ENCODE data around the gene GJB1. TPM values are rescaled to one million over a fixed set of nuclear protein-coding genes. Genes with fewer than 3 reads are reported as not detected.

GJB1 gene
- total RNA-seq, 1 donor from 2014 or later, result not detected

DNA sequence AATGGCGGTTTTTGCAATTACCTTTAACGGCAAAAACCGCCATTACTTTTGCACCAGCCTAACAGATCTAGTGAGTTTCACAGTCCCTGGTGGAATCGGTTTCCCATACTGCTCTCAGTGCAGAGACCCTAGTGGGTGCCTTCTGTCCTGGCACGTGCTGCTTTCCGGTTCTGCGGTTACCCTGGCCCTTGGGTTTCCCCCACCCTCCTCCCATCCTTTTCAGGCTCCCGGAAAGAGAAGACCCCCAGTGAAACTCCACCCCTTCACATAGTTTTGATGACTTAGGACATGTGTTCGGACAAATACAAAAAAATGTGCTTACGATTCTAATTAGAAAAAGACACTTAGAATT is 41.5 kb upstream of the GJB1 start:
- Mint-ChIP-seq H3K9me3 (no peaks in the 10 kb centered on the region), H3K36me3 (no peaks in the 10 kb centered on the region), H3K4me1 (peaks cover 40% of the 10 kb centered on the region), H3K4me3 (peak overlapping the region; percentile 77), H3K27me3 (ENCODE audit: low read depth) (no peaks in the 10 kb centered on the region), H3K27ac (peak overlapping the region; percentile 98)
- no peak for DNase-seq (ENCODE audit: low spot score in 2 of 2, unreplicated experiment in 2 of 2)
- TF ChIP-seq CTCF (IDR thresholded peaks at IDR 0.05; ENCODE audit: unreplicated experiment), result no peak

DNA sequence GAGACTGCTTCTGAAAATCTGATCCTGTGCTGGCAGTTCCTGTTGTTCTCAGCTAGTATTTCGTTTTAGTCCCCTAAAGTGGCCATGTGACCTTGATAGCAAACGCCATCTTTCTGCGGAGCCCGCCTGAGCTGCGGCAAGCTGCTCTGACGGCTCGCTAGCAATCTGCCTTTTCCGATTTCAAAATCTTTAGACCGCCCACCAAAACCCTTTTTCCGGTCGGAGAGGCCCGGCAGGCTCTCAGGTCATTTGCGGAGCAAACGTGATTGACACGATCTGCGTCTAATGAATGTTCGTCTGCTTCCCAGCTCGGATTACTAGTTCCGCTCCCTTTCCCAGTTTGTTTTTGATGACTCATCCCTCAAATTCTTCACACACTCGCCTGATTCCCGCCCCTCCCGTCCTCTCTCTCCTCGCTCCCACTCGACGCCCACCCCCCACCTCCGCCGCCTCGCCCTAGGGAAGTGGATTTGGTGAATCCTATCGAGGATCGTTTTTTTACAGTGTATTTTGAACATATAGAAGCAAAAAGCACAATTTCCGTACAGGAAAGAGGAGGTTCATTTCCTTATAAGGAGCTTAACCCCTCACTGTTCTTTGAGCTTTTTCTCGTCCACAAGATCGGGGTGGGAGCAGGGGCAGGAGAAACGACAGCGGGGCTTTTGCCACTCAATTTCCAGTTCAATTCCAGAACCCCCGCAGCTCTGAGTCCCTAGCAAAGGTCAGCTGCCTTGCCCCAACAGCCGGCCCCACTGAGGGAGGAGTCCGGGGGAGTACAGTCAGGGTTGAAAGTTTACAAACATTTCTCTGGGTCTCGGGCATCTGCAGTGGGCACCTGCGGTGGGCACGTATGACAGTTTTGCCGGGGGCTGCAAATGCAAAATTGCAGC is 40.9 kb upstream of the GJB1 start:
- Mint-ChIP-seq H3K9me3 (no peaks in the 10 kb centered on the region), H3K4me3 (peak overlapping the region; percentile 77), H3K36me3 (no peaks in the 10 kb centered on the region), H3K27ac (peak overlapping the region; percentile 98), H3K4me1 (peaks cover 39% of the 10 kb centered on the region), H3K27me3 (ENCODE audit: low read depth) (no peaks in the 10 kb centered on the region)
- peak; percentile 56 to 71 for DNase-seq (ENCODE audit: low spot score in 2 of 2, unreplicated experiment in 2 of 2)
- no peak for TF ChIP-seq CTCF (IDR thresholded peaks at IDR 0.05; ENCODE audit: unreplicated experiment)

GRCh38 chrX:71182871-71183270 is 40.2 kb upstream of the GJB1 start:
- peak overlapping the region; percentile 77 for H3K4me3 Mint-ChIP-seq
- H3K27ac Mint-ChIP-seq, result peak overlapping the region; percentile 98
- H3K27me3 Mint-ChIP-seq (ENCODE audit: low read depth), result no peaks in the 10 kb centered on the region
- H3K4me1 Mint-ChIP-seq, result peaks cover 33% of the 10 kb centered on the region
- no peaks in the 10 kb centered on the region for H3K9me3 Mint-ChIP-seq
- DNase-seq (ENCODE audit: low spot score in 2 of 2, unreplicated experiment in 2 of 2), result no peak
- TF ChIP-seq CTCF (IDR thresholded peaks at IDR 0.05; ENCODE audit: unreplicated experiment), result no peak
- H3K36me3 Mint-ChIP-seq, result no peaks in the 10 kb centered on the region

DNA sequence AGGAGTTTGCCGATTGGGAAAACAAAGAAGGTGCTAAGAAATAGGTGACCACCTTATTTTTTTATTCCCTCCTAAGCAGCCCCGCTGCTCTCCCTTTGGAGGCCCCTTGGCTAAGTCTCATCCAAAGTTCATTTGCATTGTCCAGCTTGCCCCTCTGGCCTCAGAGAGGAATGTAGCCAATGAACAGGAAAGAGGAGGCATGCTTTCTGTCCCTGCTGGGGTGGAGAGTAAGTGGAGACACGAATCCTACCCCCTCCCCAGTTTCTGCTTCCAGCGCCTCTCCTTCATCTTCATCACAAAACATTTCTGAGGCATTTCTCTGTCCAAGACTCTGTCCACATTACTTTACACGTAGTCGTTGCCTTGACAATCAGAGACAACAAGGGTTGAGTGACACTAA is 39.7 kb upstream of the GJB1 start:
- H3K36me3 Mint-ChIP-seq, result no peaks in the 10 kb centered on the region
- peak overlapping the region; percentile 98 for H3K27ac Mint-ChIP-seq
- no peaks in the 10 kb centered on the region for H3K27me3 Mint-ChIP-seq (ENCODE audit: low read depth)
- no peak overlapping the region for H3K4me3 Mint-ChIP-seq
- no peak for DNase-seq (ENCODE audit: low spot score in 2 of 2, unreplicated experiment in 2 of 2)
- H3K9me3 Mint-ChIP-seq, result no peaks in the 10 kb centered on the region
- peaks cover 30% of the 10 kb centered on the region for H3K4me1 Mint-ChIP-seq
- TF ChIP-seq CTCF (IDR thresholded peaks at IDR 0.05; ENCODE audit: unreplicated experiment), result no peak

- H3K9me3 Mint-ChIP-seq, result no peaks in the 10 kb centered on the region
- H3K27ac Mint-ChIP-seq, result peak overlapping the region; percentile 98
- H3K27me3 Mint-ChIP-seq (ENCODE audit: low read depth), result no peaks in the 10 kb centered on the region
- no peak for DNase-seq (ENCODE audit: low spot score in 2 of 2, unreplicated experiment in 2 of 2)
- peaks cover 28% of the 10 kb centered on the region for H3K4me1 Mint-ChIP-seq
- TF ChIP-seq CTCF (IDR thresholded peaks at IDR 0.05; ENCODE audit: unreplicated experiment), result no peak
- H3K4me3 Mint-ChIP-seq, result no peak overlapping the region
- H3K36me3 Mint-ChIP-seq, result no peaks in the 10 kb centered on the region
Observed at GRCh38 chrX:71184092-71184491, 38.9 kb upstream of the GJB1 start.
